Keratinocyte (primary cell): Measurements from ENCODE around the gene LGALS7B. TPM values are rescaled to one million over a fixed set of nuclear protein-coding genes. Genes with fewer than 3 reads are reported as not detected.

Source experiments
- DNase-seq: peaks from one replicate; pipeline ENCODE4 v3.0.0-alpha.2; 2011; ENCODE audit warnings: low read depth, missing footprints, low spot score
- FAIRE-seq: peaks from 2 replicates; lab custom pipeline; 2011; peaks lifted over from hg19 to GRCh38; lab: Jason Lieb, UNC
- H2AFZ ChIP-seq: 2 replicates; pipeline ENCODE4 v1.6.0; 2012; ENCODE audit warnings: low read length, control low read depth, inconsistent platforms; ENCODE audit not compliant: control insufficient read depth
- H3K27ac ChIP-seq: 2 replicates; pipeline ENCODE4 v1.5.1; 2011; ENCODE audit warnings: low read length; ENCODE audit not compliant: control insufficient read depth, insufficient read depth
- H3K27me3 ChIP-seq: 3 replicates; pipeline ENCODE4 v1.6.0; 2011; ENCODE audit warnings: low read length; ENCODE audit not compliant: control insufficient read depth, insufficient read depth; ENCODE audit errors: extremely low read depth
- H3K36me3 ChIP-seq, 2 experiments: 2 replicates in 1 of 2; 3 replicates in 1 of 2; pipeline ENCODE4 v1.5.1; 2011; ENCODE audit warnings: low read length in 2 of 2, mild to moderate bottlenecking in 1 of 2; ENCODE audit not compliant: control insufficient read depth in 2 of 2, insufficient read depth in 2 of 2; ENCODE audit errors: extremely low read depth in 1 of 2
- H3K4me1 ChIP-seq: 3 replicates; pipeline ENCODE4 v1.5.1; 2011; ENCODE audit warnings: low read length; ENCODE audit not compliant: control insufficient read depth, insufficient read depth; ENCODE audit errors: extremely low read depth
- H3K4me2 ChIP-seq: 3 replicates; pipeline ENCODE4 v1.6.0; 2011; ENCODE audit warnings: low read depth, low read length; ENCODE audit not compliant: control insufficient read depth, insufficient read depth; ENCODE audit errors: extremely low read depth
- H3K4me3 ChIP-seq, 3 experiments: fragments of 200-600 bp in 1 of 3; sonication (generic) in 1 of 3; 2 replicates in 2 of 3; 3 replicates in 1 of 3; pipeline ENCODE4 v1.5.1; 2011 to 2016; ENCODE audit warnings: low read length in 3 of 3, mild to moderate bottlenecking in 3 of 3, control low read depth in 2 of 3, inconsistent platforms in 1 of 3, low read depth in 1 of 3, mixed read lengths in 1 of 3, mixed run types in 1 of 3, moderate library complexity in 1 of 3; ENCODE audit not compliant: control insufficient read depth in 2 of 3, insufficient read depth in 2 of 3; ENCODE audit errors: extremely low read depth in 1 of 3
- H3K79me2 ChIP-seq: 2 replicates; pipeline ENCODE4 v1.6.0; 2012; ENCODE audit warnings: low read length; ENCODE audit not compliant: control insufficient read depth, insufficient read depth
- H3K9ac ChIP-seq: 3 replicates; pipeline ENCODE4 v1.6.0; 2011; ENCODE audit warnings: low read length; ENCODE audit not compliant: control insufficient read depth, insufficient read depth; ENCODE audit errors: extremely low read depth
- H3K9me1 ChIP-seq: 3 replicates; pipeline ENCODE4 v1.6.0; 2011; ENCODE audit warnings: low read length; ENCODE audit not compliant: control insufficient read depth, insufficient read depth; ENCODE audit errors: extremely low read depth
- H3K9me3 ChIP-seq: 2 replicates; pipeline ENCODE4 v1.5.1; 2012; ENCODE audit warnings: low read depth, low read length; ENCODE audit not compliant: control insufficient read depth
- H4K20me1 ChIP-seq: 3 replicates; pipeline ENCODE4 v1.6.0; 2011; ENCODE audit warnings: low read length; ENCODE audit not compliant: control insufficient read depth, insufficient read depth; ENCODE audit errors: extremely low read depth
- EZH2 ChIP-seq: IDR thresholded peaks from one replicate; pipeline ENCODE4 v1.6.1; 2012; ENCODE audit warnings: inconsistent platforms, mild to moderate bottlenecking, low read length, moderate library complexity
- dilution Hi-C: fragments of 300-500 bp; cut with MboI; formaldehyde crosslinking; loops from one replicate; pipeline ENCODE4 v1.7.0; 2020; ENCODE audit warnings: low sequenced_read_pairs; ENCODE audit not compliant: extremely low pct_ligation_motif_present
- polyA plus RNA-seq, 5 experiments: library from polyadenylated mRNA; depleted of rRNA in 3 of 5; stranded (reverse) in 3 of 5; stranded (forward) in 1 of 5; unstranded in 1 of 5; fragments of >200 nt; gene quantifications; 1 replicate in 1 of 5; 2 replicates in 3 of 5; 3 replicates in 1 of 5; pipeline versions ENCODE4 v1.2.1 to v1.2.3, GENCODE V29; 2011 to 2012; ENCODE audit warnings: missing spikeins in 2 of 5, low read depth in 1 of 5, low replicate concordance in 1 of 5
- TF ChIP-seq, protein P1 (sequence below), 3 experiments: IDR thresholded peaks in 1 of 3; conservative IDR thresholded peaks in 1 of 3; optimal IDR thresholded peaks in 1 of 3; 2 replicates in 2 of 3; 3 replicates in 1 of 3; pipeline versions ENCODE3 to v1.5.1; 2011; ENCODE audit warnings: low read length in 3 of 3, mild to moderate bottlenecking in 3 of 3, moderate library complexity in 2 of 3, control low read depth in 1 of 3, inconsistent platforms in 1 of 3; ENCODE audit not compliant: insufficient read depth in 2 of 3; ENCODE audit errors: extremely low read depth in 1 of 3

Gene LGALS7B
- polyA plus RNA-seq, 1 donor (not counting 4 experiments of a cell fraction or from before 2014, with no cell fraction given) = 1,668 TPM

DNA sequence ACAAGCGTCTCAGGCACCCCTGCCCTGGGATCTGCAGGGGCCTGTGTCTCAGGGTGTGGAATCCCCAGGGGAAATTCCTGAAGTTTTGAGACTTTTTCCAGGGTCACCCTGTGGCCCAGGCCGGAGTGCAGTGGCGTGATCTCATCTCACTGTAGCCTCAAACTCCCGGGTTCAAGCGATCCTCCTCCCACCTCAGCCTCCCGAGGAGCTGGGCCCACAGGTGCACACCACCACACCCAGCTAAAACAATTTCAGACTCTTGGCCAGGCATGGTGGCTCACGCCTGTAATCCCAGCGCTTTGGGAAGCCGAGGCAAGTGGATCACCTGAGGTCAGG is 48.8 kb upstream of the LGALS7B start:
- H3K4me3 ChIP-seq = no peak overlapping the region
- no peaks in the 10 kb centered on the region for H3K79me2 ChIP-seq
- H3K9ac ChIP-seq = no peak overlapping the region
- peaks cover 10% of the 10 kb centered on the region for H3K4me1 ChIP-seq
- H2AFZ ChIP-seq = no peak overlapping the region
- no peaks in the 10 kb centered on the region for H4K20me1 ChIP-seq
- no peaks in the 10 kb centered on the region for H3K27me3 ChIP-seq
- dilution Hi-C loops = no loop called here
- H3K36me3 ChIP-seq = no peaks in the 10 kb centered on the region
- no peak for FAIRE-seq
- H3K9me3 ChIP-seq = no peaks in the 10 kb centered on the region
- H3K4me2 ChIP-seq = no peak overlapping the region
- H3K27ac ChIP-seq = no peak overlapping the region
- TF ChIP-seq EZH2 = no peak
- TF ChIP-seq, protein P1, sequence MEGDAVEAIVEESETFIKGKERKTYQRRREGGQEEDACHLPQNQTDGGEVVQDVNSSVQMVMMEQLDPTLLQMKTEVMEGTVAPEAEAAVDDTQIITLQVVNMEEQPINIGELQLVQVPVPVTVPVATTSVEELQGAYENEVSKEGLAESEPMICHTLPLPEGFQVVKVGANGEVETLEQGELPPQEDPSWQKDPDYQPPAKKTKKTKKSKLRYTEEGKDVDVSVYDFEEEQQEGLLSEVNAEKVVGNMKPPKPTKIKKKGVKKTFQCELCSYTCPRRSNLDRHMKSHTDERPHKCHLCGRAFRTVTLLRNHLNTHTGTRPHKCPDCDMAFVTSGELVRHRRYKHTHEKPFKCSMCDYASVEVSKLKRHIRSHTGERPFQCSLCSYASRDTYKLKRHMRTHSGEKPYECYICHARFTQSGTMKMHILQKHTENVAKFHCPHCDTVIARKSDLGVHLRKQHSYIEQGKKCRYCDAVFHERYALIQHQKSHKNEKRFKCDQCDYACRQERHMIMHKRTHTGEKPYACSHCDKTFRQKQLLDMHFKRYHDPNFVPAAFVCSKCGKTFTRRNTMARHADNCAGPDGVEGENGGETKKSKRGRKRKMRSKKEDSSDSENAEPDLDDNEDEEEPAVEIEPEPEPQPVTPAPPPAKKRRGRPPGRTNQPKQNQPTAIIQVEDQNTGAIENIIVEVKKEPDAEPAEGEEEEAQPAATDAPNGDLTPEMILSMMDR (optimal IDR thresholded peaks at IDR 0.05 in 1 of 3, IDR thresholded peaks at IDR 0.05 in 1 of 3, conservative IDR thresholded peaks at IDR 0.05 in 1 of 3; ENCODE audit: extremely low read depth in 1 of 3, insufficient read depth in 2 of 3, low read length in 3 of 3) = no peak
- DNase-seq = no peak
- no peaks in the 10 kb centered on the region for H3K9me1 ChIP-seq

DNA sequence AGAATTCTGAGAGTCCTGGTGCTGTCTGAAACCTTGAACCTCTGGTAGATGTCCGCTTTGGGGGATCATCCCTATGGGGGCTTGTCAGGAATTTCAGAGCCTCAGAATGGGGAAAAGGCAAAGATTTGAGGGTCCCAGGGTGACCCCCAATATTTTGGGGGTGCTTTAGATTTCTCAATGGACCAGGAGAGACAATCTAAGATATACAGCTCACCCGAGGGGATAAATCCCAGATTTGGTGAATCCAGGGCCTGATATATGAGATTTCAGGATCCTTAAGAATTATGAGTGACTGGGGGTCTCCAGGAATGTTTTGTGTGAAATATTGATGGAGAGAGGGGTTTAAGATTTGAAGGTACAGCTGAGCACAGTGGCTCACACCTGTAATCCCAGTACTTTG is 48.1 kb upstream of the LGALS7B start:
- Histone ChIP-seq H3K36me3 (no peaks in the 10 kb centered on the region), H3K9me1 (no peaks in the 10 kb centered on the region), H3K79me2 (no peaks in the 10 kb centered on the region), H3K9ac (no peak overlapping the region), H3K4me1 (peaks cover 10% of the 10 kb centered on the region), H4K20me1 (no peaks in the 10 kb centered on the region), H3K9me3 (no peaks in the 10 kb centered on the region), H3K27me3 (no peaks in the 10 kb centered on the region), H3K4me2 (no peak overlapping the region), H2AFZ (no peak overlapping the region), H3K4me3 (no peak overlapping the region), H3K27ac (no peak overlapping the region)
- no peak for FAIRE-seq
- TF ChIP-seq, protein P1 (optimal IDR thresholded peaks at IDR 0.05 in 1 of 3, IDR thresholded peaks at IDR 0.05 in 1 of 3, conservative IDR thresholded peaks at IDR 0.05 in 1 of 3; ENCODE audit: extremely low read depth in 1 of 3, insufficient read depth in 2 of 3, low read length in 3 of 3) = no peak
- no peak for TF ChIP-seq EZH2
- dilution Hi-C loops = no loop called here
- DNase-seq = no peak
